ENCODE results near the gene CTDP1. TPM values are rescaled to one million over a fixed set of nuclear protein-coding genes. Genes with fewer than 3 reads are reported as not detected.

The CTDP1 gene
- total RNA-seq, 4 donors from 2014 or later: 20.7 to 36.2 (median 25.8) TPM

GRCh38 chr18:79779700-79780190 lies 100.1 kb downstream of the CTDP1 start:
- no peak overlapping the region for H3K27ac ChIP-seq
- H3K4me1 ChIP-seq: no peaks in the 10 kb centered on the region
- no peaks in the 10 kb centered on the region for H3K36me3 ChIP-seq
- no peak for TF ChIP-seq POLR2A (IDR thresholded peaks at IDR 0.05)
- no peak for TF ChIP-seq CTCF (IDR thresholded peaks at IDR 0.05)
- H3K4me3 ChIP-seq: no peak overlapping the region
- H3K9me3 ChIP-seq: no peaks in the 10 kb centered on the region
- peak in 2 of 3 donors; percentile 33 to 44 for DNase-seq
- H3K27me3 ChIP-seq: no peaks in the 10 kb centered on the region

GRCh38 chr18:79780547-79780946 lies 100.9 kb downstream of the CTDP1 start:
- no peaks in the 10 kb centered on the region for H3K36me3 ChIP-seq
- no peaks in the 10 kb centered on the region for H3K4me1 ChIP-seq
- TF ChIP-seq POLR2A (IDR thresholded peaks at IDR 0.05) (no peak), CTCF (IDR thresholded peaks at IDR 0.05) (no peak)
- no peaks in the 10 kb centered on the region for H3K27me3 ChIP-seq
- H3K27ac ChIP-seq: no peak overlapping the region
- no peaks in the 10 kb centered on the region for H3K9me3 ChIP-seq
- H3K4me3 ChIP-seq: no peak overlapping the region
- peak in 2 of 3 donors; percentile 18 to 33 for DNase-seq

- H3K4me3 ChIP-seq: no peak overlapping the region
- no peak overlapping the region for H3K27ac ChIP-seq
- H3K27me3 ChIP-seq: no peaks in the 10 kb centered on the region
- H3K36me3 ChIP-seq: no peaks in the 10 kb centered on the region
- peak in 2 of 3 donors; percentile 31 to 34 for DNase-seq
- H3K9me3 ChIP-seq: no peaks in the 10 kb centered on the region
- H3K4me1 ChIP-seq: no peaks in the 10 kb centered on the region
- no peak for TF ChIP-seq CTCF (IDR thresholded peaks at IDR 0.05)
- TF ChIP-seq POLR2A (IDR thresholded peaks at IDR 0.05): no peak
Measured at GRCh38 chr18:79781331-79781941, 101.8 kb downstream of the CTDP1 start.

- Histone ChIP-seq H3K27me3 (peaks cover 0 to under 1% of the 10 kb centered on the region in 2 donors), H3K4me3 (no peak overlapping the region)
- peak in 2 of 3 donors; percentile 28 to 35 for DNase-seq
Measured at GRCh38 chr18:79782566-79783308, 103.1 kb downstream of the CTDP1 start.

More at GRCh38 chr18:79782566-79783308, 103.1 kb downstream of the CTDP1 start:
- Histone ChIP-seq H3K9me3 (no peaks in the 10 kb centered on the region), H3K27ac (no peak overlapping the region), H3K36me3 (no peaks in the 10 kb centered on the region), H3K4me1 (no peaks in the 10 kb centered on the region)
- no peak for TF ChIP-seq POLR2A (IDR thresholded peaks at IDR 0.05)
- no peak for TF ChIP-seq CTCF (IDR thresholded peaks at IDR 0.05)
